Stimulated activated CD4-positive, alpha-beta T cell treated with anti-CD3 and anti-CD28 coated beads, Interleukin-12 subunit alpha, Interleukin-12 subunit beta, amount 100 ng/mL, for 48 hours (primary cell): Measurements from ENCODE around the gene NLRC3.
A peak's percentile ranks its signal among the peaks of the same experiment; 100 is the strongest.

ENCODE experiments used
- DNase-seq, 3 donors: peaks; one replicate each; pipeline ENCODE4 v3.0.0-alpha.2; 2020; ENCODE audit warnings: low read depth in 2 of 3, low spot score in 1 of 3

Gene NLRC3

DNA sequence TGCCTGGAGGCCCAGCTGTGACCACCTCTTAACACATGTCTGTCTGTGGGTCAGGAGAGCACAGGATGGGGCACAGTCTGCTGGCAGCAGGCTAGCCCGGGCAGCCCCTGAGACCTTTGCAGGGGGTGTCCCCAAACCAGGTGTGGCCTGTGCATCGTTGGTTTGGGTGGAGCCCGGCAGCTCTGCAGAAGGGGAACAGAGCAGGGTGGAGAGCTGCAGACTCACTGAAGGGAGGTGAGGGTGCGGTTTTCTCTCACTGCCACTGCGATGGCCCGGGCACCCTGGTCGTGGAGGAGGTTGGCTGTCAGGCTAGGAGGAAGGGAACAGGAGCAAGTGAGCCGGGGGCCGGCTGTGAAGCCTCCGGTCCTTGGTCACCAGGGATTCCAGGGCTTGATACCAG, 28.8 kb downstream of the NLRC3 start:
- DNase-seq = no peak

DNA sequence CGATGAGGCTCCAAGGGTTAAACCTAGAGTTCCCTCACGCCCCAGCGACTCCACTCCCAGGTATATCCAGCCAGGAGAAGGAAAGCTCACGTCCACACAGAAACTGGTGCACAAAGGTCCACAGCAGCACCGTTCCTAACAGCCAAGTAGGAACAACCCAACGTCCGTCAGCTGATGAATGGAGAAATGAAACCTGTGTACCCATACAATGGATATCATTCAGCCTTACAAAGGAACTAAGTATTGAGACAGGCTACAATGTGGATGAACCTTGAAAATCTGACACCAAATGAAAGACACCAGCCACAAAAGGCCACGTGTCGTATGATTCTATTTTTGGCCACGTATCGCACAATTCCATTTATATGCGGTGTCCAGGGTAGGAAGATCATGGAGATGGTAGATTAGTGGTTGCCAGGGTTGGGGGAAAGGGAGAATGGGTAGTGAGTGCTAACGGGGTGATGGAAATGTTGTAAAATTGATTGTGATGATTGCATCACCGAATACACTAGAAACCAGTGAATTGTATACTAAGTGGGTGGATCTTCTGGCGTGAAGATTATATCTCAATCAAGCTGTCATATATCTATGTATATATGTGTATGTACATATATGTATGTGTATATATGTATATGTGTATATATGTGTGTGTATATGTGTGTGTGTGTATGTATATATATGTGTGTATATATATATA, 30.1 kb downstream of the NLRC3 start:
- no peak for DNase-seq

DNA sequence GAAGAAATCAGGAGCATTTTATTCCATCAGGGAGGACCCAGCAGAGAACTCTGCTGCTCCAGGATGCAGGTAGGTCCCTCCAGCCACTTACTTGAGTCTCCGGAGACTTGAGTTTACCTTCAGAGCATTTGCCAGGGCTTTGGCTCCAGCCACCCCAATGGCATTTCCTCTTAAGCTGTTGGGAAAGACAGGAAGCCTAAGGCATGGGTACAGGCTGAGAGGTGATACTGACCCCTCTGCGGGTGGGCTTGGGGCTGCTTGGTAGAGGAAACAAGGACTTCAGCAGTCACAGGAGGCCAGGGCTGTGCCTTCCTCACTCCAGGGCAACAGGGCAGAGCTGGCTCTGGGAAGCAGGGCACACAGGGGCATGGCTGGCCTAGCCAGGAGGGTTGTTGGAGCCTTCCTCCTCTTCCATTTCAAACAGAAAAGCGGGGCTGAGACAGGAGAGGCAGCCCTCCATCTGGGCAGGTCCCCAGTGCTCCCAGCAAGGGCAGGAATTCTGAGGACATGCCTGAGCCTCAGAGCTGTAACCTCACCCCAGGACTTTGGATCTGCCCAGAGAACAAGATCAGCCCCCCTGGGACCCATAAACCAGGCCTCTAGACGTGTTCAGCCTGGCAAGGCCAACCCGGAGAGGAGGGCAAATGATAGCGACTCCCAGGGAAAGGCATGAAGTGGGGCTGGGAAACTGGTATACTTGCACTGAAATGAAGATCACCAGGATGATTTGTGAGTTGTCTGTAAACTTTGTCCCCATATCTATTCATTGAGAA, 34.4 kb downstream of the NLRC3 start:
- no peak for DNase-seq

- no peak for DNase-seq
Observed at GRCh38 chr16:3541527-3542155, 35.6 kb downstream of the NLRC3 start.

DNA sequence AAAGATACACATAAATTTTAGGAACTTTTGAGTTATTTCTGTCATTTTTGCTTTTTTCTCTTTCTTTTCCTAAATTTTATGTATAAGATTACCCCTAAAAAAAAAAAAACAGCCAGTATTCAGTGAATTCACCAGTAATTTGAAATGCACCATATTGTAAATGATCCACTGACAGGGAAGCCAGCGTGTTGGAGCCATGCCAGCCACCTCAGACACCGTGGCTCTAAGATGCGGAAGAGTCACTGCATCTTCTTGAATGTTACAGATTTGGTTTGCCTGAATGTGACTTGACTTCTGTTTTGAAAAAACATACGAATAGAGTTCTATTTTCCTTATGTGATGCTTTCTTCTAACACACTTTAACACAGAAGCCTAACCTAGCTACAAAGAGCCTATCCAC, 39.0 kb downstream of the NLRC3 start:
- DNase-seq = no peak

DNA sequence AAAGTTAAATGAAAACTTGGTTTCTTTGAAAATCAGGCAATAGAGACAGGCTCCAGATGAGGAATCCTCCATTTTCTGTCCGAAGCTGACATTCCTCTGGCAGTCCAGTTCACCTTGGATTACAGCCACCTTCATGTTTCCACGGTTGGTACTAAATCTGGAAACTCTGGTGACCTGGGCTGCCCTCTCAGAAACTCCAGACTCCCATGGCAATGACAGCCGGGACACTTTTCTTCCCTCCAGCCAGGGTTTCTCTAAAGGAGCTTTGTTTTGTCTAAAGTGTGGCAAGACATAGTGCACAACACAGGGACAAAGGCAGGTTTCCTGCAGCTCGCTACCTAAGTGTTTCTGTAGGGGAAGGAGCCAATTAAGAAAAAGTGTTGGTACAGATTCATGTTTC, 40.4 kb downstream of the NLRC3 start:
- DNase-seq = no peak

DNA sequence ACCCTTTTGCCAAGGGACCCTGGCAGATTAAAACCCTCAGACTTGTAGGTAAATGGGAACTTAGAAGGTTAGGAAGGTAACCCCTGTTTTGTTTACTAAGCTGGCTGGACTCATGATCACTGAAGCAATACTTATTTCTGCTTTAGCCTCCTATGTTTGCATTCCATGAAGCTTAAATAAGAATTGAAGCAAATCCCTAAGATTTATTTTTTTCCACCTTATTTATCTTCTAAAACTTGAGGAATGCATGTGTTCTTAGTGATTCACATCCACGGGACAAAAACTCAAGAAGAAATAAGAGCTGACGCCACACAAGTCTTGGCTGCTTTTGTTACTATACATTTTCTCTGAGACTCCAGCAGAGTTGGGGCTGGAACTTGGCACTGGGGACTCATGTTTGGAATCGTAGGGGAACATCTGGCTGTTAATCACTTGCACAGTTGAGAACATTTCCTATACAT, 40.9 kb downstream of the NLRC3 start:
- DNase-seq = no peak

- DNase-seq = no peak
Observed at GRCh38 chr16:3534126-3534525, 43.1 kb downstream of the NLRC3 start.

- no peak for DNase-seq
Observed at GRCh38 chr16:3532741-3533140, 44.5 kb downstream of the NLRC3 start.

DNA sequence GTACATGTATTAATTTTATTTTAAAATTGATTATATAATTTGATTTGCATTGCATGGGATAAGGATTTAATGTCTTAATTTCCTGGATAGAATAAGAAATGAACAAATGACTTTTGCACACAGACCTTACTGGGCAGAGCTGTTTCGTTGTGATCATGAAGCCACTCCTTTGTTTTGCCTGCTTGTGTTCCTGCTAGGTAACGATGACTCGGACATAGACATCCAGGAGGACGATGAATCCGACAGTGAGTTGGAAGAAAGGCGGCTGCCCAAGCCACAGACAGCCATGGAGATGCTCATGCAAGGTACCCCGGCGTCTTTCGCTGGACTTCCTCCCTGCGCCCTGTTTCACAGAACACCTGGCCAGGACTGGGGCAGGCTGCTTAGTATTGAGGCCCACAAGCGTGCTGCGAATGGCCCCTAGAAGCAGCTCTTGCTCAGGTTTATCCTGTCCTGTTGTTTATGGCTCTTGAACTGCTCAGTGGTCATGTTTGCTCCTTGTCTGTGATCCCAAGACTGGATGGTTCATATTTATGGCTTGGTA, 46.8 kb downstream of the NLRC3 start:
- no peak for DNase-seq

- DNase-seq = no peak
Observed at GRCh38 chr16:3529175-3529574, 48.0 kb downstream of the NLRC3 start.

- no peak for DNase-seq
Observed at GRCh38 chr16:3528406-3528805, 48.8 kb downstream of the NLRC3 start.

DNA sequence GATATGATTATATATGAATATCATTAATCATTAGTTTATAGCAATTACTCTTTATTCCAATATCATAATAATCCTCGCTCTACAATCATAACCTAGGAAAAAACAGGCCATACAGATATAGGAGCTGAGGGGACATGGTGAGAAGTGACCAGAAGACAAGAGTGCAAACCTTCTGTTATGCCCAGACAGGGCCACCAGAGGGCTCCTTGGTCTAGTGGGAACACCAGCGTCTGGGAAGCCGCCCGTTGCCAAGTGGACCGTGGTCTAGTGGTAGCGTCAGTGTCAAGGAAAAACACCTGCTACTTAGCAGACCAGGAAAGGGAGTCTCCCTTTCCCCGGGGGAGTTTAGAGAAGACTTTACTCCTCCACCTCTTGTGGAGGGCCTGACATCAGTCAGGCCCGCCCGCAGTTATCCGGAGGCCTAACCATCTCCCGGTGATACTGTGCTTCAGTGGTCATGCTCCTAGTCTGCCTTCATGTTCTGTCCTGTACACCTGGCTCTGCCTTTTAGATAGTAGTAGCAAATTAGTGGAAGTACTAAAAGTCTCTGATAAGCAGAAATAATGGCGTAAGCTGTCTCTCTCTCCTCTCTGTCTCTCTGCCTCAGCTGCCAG, 49.9 kb downstream of the NLRC3 start:
- peak; percentile 20 to 50 (median 50) for DNase-seq

DNA sequence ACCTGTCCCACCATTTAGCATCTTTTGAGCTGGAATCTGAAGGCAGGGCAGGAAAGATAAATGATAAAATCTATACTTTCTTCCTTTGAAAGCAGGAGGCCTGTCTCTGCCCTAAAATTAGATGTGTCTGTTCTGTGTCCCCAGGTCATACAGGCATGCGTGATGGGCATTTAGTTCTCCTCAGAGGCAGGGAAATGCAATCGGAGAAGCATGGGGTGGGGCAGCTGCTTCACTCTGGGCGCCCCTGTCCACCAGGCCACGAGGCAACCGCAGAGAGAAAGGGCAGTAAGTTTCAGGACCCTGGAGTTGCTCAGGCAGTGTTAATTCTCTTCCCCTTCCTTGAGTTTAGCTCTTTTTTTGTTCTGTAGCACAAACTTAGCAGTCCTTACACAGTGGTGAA, 51.3 kb downstream of the NLRC3 start:
- no peak for DNase-seq

- DNase-seq = no peak
Observed at GRCh38 chr16:3523281-3523680, 53.9 kb downstream of the NLRC3 start.

- no peak for DNase-seq
Observed at GRCh38 chr16:3520841-3521240, 56.4 kb downstream of the NLRC3 start.

DNA sequence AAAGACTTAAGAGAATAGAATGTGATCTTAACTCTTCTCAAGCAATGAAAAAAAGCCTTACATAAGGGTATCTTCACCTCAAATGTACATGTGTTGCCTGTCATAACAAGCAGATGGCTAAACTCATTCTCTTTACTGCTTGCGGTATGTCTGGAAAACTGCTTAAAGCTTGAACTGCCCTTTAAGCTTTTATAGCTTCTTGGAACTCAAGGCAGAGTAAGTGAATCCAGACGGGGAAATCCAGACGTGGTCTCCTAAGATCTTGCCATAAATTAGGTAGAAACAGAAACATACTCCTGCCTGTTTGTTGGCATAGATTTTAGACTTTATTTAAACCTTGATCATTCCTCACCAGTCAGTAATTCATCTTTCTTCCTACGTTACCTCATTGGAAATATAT, 56.8 kb downstream of the NLRC3 start:
- no peak for DNase-seq

- no peak for DNase-seq
Observed at GRCh38 chr16:3519581-3519980, 57.6 kb downstream of the NLRC3 start.

GRCh38 chr16:3518986-3519348, 58.2 kb downstream of the NLRC3 start:
- no peak for DNase-seq

DNA sequence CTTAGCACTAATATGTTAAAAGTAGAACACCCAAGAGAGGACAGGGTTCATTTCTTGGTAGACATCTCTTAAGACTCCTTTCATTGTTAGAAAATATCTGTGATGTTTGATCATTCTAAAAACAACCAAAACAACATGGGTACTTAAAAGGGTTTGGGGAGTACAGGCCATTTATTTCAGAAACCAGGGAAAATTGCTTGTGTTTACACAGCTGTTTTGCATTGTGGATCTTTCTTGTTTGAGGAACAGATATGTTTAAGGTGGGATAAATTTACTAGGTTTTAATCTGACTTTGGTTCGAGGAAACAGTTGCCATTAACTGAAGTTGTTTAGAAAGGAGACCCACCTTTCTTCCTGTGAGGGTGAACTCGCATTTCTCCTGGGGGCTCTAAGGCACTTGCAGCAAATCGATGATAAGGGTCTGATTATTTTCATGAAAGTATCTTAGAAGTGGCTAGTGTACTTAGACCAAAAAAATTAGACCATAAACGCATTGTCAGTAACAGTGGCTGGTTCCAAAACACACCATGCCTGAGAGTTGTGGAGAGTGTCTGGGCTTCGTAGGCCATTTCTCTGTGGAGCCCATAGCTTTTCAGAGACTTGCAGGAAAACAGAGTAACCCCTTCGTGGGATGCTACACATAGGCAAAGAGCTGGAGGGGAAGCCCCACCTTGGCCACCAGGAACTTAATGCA, 58.8 kb downstream of the NLRC3 start:
- DNase-seq = no peak

DNA sequence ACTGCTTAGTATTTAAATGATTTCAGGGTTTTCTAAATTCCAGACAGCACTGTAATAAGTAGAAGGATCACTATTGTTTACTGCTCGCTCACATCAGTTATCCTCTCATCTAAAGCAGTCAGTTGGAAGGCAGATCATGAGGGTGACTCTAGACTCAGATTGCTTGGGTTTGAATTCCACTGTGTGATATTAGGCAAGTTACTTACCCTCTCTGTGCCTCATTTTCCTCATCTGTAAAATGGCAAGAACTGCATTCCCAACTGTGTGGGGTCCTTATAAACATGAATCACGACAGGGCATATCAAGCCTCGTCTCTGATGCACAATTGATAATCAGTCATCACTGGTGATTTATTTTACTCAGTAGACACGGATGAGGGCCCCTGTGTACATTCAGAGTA, 61.3 kb downstream of the NLRC3 start:
- no peak for DNase-seq
